Kidney (tissue), 14 donors: Measurements from ENCODE around the gene GNB5. TPM values are rescaled to one million over a fixed set of nuclear protein-coding genes. Genes with fewer than 3 reads are reported as not detected.
A peak's percentile ranks its signal among the peaks of the same experiment; 100 is the strongest.

Source experiments
- DNase-seq, 5 donors: peaks; one replicate each; pipeline ENCODE4 v3.0.0-alpha.2; 2013 to 2020
- FAIRE-seq: peaks from 2 replicates; lab custom pipeline; 2012; peaks lifted over from hg19 to GRCh38; lab: Jason Lieb, UNC
- H3K27ac ChIP-seq, 2 donors: one replicate each; pipeline ENCODE4 v1.7.0; 2013; ENCODE audit warnings: low read depth in 2 of 2, low read length in 2 of 2, inconsistent platforms in 1 of 2
- H3K27me3 ChIP-seq: one replicate; pipeline ENCODE4 v1.7.1; 2013; ENCODE audit warnings: low read length, inconsistent platforms; ENCODE audit not compliant: control insufficient read depth, insufficient read depth
- H3K36me3 ChIP-seq, 3 donors: one replicate each; pipeline versions ENCODE4 v1.7.0 to v1.7.1; 2013; ENCODE audit warnings: low read length in 3 of 3, control low read depth in 1 of 3, inconsistent platforms in 1 of 3; ENCODE audit not compliant: insufficient read depth in 3 of 3, control insufficient read depth in 2 of 3
- H3K4me1 ChIP-seq, 3 donors: one replicate each; pipeline versions ENCODE4 v1.7.0 to v1.7.1; 2013; ENCODE audit warnings: low read length in 3 of 3, inconsistent platforms in 1 of 3, low read depth in 1 of 3; ENCODE audit not compliant: control insufficient read depth in 2 of 3, insufficient read depth in 2 of 3
- H3K4me3 ChIP-seq, 3 donors: one replicate each; pipeline versions ENCODE4 v1.7.0 to v1.8.1; 2013; ENCODE audit warnings: low read length in 3 of 3, control low read depth in 1 of 3, inconsistent platforms in 1 of 3
- H3K9ac ChIP-seq, 3 donors: one replicate each; pipeline versions ENCODE4 v1.7.0 to v1.7.1; 2013; ENCODE audit warnings: low read length in 3 of 3, control low read depth in 1 of 3, inconsistent platforms in 1 of 3
- H3K9me3 ChIP-seq, 3 donors: one replicate each; pipeline versions ENCODE4 v1.7.0 to v1.7.1; 2013; ENCODE audit warnings: low read length in 3 of 3, control low read depth in 1 of 3, inconsistent platforms in 1 of 3; ENCODE audit not compliant: control insufficient read depth in 2 of 3, insufficient read depth in 1 of 3
- intact Hi-C: fragments of 100-400 bp; cut with DNase I; formaldehyde crosslinking; loops from one replicate; pipeline ENCODE4 v1.11.1; 2022
- polyA plus RNA-seq: library from polyadenylated mRNA; stranded (reverse); fragments of 350-450 nt; fragmentation: Illumina TruSeq; extraction: RNeasy Lipid Tissue Mini Kit (QIAGEN cat#74804); gene quantifications from one replicate; pipeline ENCODE4 v1.2.3, GENCODE V29; 2014; ENCODE audit warnings: low read depth, low replicate concordance; ENCODE audit not compliant: insufficient read depth
- total RNA-seq: library from RNA; stranded (reverse); fragmentation: NEBNext Ultra II Directional; extraction: Animal tissue kit (Norgen Biotek cat#: 25700); gene quantifications from one replicate; pipeline ENCODE4 v1.2.1, GENCODE V29; 2021
- TF ChIP-seq, protein P1 (sequence below): IDR thresholded peaks from 3 replicates; pipeline ENCODE4 v1.5.1; 2012; ENCODE audit warnings: mild to moderate bottlenecking, moderate library complexity, borderline replicate concordance; ENCODE audit not compliant: insufficient read depth; ENCODE audit errors: extremely low read depth
- donor health status: control.
- donor health status: control.
- donor health status: control.
- donor health status: control.
- donor health status: control.
- donor health status: DM: yes; HTN: yes; CAD: no.
- donor health status: Normal renal cell carcinoma (clear cell type).

Gene GNB5
- total and polyA plus RNA-seq, 2 donors from 2014 or later: 28.3 to 43.6 TPM

DNA sequence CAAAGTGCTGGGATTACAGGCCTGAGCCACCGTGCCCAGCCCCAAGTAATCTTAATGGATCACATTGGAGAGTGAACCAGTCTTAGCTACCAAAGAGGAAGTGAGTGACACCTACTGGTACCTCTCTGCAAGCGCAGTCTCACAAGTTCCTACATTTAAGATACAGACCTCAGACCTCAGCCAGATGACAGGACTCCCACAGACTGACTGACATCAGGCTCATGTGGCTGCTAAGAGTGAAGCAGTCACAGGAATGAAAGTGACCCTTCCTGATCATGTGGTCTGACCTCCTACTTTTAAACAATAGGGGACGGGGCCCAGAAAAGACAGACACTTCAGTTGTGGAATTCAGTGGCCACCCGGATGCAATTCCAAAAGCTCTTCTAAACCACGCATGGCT, 36.3 kb upstream of the GNB5 start:
- Histone ChIP-seq H3K27ac (no peak overlapping the region), H3K27me3 (no peaks in the 10 kb centered on the region), H3K36me3 (peaks cover 0 to 6% (median 2%) of the 10 kb centered on the region in 3 donors), H3K4me3 (no peak overlapping the region), H3K4me1 (no peaks in the 10 kb centered on the region), H3K9ac (no peak overlapping the region), H3K9me3 (no peaks in the 10 kb centered on the region)
- FAIRE-seq (no peak), DNase-seq (peak; percentile 52 to 88 (median 76))
- intact Hi-C loops: no loop called here
- TF ChIP-seq, protein P1, sequence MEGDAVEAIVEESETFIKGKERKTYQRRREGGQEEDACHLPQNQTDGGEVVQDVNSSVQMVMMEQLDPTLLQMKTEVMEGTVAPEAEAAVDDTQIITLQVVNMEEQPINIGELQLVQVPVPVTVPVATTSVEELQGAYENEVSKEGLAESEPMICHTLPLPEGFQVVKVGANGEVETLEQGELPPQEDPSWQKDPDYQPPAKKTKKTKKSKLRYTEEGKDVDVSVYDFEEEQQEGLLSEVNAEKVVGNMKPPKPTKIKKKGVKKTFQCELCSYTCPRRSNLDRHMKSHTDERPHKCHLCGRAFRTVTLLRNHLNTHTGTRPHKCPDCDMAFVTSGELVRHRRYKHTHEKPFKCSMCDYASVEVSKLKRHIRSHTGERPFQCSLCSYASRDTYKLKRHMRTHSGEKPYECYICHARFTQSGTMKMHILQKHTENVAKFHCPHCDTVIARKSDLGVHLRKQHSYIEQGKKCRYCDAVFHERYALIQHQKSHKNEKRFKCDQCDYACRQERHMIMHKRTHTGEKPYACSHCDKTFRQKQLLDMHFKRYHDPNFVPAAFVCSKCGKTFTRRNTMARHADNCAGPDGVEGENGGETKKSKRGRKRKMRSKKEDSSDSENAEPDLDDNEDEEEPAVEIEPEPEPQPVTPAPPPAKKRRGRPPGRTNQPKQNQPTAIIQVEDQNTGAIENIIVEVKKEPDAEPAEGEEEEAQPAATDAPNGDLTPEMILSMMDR: peak; percentile 68

DNA sequence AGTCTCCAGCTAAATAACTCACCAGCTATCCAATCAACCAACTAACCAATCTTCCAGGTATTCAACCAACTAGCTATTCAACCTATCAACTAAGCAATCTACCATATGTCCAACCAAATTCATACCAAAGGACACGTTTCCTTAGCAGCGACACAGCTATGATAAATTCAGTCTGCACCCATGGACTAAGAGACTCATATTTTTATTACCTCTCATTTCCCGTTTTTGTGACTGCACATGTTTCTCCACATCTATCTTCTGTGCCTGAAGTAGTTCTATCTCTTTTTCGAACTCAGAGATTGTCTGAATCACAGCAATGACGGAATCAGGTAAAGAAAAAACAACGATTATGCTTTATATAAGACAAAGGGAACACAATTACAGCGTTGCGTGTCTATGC, 34.0 kb upstream of the GNB5 start:
- Histone ChIP-seq H3K36me3 (peaks cover 0 to 6% (median 2%) of the 10 kb centered on the region in 3 donors), H3K27ac (no peak overlapping the region), H3K4me1 (no peaks in the 10 kb centered on the region), H3K4me3 (no peak overlapping the region), H3K27me3 (no peaks in the 10 kb centered on the region), H3K9me3 (no peaks in the 10 kb centered on the region), H3K9ac (no peak overlapping the region)
- FAIRE-seq (no peak), DNase-seq (no peak)
- intact Hi-C loops: no loop called here
- TF ChIP-seq, protein P1: no peak

DNA sequence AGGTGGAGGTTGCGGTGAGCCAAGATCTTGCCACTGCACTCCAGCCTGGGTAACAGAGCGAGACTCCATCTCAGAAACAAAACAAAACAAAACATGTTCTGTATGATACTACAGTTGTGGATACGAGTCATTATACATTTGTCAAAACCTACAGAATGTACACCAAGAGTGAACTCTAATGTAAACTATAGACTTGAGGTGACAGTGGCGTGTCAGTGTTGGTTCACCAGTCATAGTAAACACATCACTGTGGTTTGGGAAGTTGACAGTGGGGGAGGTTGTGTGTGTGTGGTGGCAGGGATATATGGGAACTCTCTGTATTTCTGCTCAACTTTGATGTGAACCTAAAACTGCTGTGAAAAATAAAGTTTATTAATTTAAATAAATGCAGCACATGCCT, 33.0 kb upstream of the GNB5 start:
- no peak overlapping the region for H3K27ac ChIP-seq
- H3K27me3 ChIP-seq: no peaks in the 10 kb centered on the region
- peaks cover 0 to 6% (median 4%) of the 10 kb centered on the region in 3 donors for H3K36me3 ChIP-seq
- TF ChIP-seq, protein P1: no peak
- intact Hi-C loops: no loop called here
- no peak for FAIRE-seq
- DNase-seq: no peak
- no peak overlapping the region for H3K4me3 ChIP-seq
- H3K9ac ChIP-seq: no peak overlapping the region
- H3K4me1 ChIP-seq: no peaks in the 10 kb centered on the region
- H3K9me3 ChIP-seq: no peaks in the 10 kb centered on the region

DNA sequence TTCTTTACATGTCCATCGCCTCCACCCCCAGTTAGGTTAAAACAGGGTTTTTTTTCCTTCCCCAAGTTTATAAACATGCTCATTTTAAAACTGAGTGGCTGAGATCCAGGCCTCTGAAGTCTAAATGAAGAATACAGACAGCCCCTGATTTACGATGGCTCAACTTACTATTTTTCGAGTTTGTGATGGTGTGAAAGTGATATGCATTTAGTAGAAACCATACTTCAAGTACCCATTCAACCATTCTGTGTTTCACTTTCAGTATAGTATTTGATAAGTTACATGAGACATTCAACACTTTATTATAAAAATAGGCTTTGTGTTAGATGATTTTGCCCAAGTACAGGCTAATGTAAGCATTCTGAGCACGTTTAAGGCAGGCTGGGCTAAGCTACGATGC, 30.5 kb upstream of the GNB5 start:
- intact Hi-C loops: no loop called here
- TF ChIP-seq, protein P1: no peak
- no peak overlapping the region for H3K27ac ChIP-seq
- H3K27me3 ChIP-seq: no peaks in the 10 kb centered on the region
- DNase-seq: peak in 2 of 5 donors; percentile 52 to 73
- no peak for FAIRE-seq
- no peak overlapping the region for H3K9ac ChIP-seq
- H3K4me3 ChIP-seq: no peak overlapping the region
- H3K4me1 ChIP-seq: no peaks in the 10 kb centered on the region
- peaks cover 0 to 6% (median 4%) of the 10 kb centered on the region in 3 donors for H3K36me3 ChIP-seq
- no peaks in the 10 kb centered on the region for H3K9me3 ChIP-seq
